ENCODE results near the gene KCNIP4.

GRCh38 chr4:21826071-21826470 lies 122.5 kb downstream of the KCNIP4 start:
- TF ChIP-seq CTCF (IDR thresholded peaks at IDR 0.05) (no peak), POLR2A (IDR thresholded peaks at IDR 0.05) (no peak)
